ENCODE results near the gene PABPC3.

The PABPC3 gene

DNA sequence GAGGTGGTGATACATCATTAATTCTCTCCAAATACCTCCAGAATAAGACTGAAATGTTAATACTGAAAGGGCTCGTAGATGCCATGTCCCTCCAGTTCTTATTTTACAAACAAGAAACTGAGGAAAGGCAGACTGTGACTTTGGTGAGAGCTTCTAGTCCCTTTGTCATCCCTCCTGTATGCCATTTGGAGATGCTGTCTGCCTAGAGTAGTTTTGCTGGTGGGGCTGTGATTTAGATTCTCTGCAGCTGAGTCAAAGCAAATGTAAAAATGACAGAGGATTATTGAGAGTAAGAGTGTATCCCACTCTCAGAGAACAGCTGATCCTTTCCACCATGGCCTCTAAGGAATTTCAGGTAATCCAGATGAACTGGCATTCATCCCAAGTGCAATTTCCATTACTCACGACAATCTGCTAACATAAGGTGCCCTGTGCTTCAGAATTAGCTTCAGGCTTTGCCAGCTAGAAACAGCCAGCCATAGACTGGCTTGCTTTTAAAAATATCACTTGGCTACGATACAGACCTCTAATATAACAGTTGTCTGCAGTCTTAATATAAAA, 16.8 kb downstream of the PABPC3 start:
- DNase-seq = no peak
- Histone ChIP-seq H3K4me3 (ENCODE audit: low read depth, low read length) (no peak overlapping the region), H3K27me3 (replicated peaks) (no peaks in the 10 kb centered on the region), H3K27ac (no peak overlapping the region), H3K36me3 (replicated peaks) (no peaks in the 10 kb centered on the region)
- TF ChIP-seq, protein P1, sequence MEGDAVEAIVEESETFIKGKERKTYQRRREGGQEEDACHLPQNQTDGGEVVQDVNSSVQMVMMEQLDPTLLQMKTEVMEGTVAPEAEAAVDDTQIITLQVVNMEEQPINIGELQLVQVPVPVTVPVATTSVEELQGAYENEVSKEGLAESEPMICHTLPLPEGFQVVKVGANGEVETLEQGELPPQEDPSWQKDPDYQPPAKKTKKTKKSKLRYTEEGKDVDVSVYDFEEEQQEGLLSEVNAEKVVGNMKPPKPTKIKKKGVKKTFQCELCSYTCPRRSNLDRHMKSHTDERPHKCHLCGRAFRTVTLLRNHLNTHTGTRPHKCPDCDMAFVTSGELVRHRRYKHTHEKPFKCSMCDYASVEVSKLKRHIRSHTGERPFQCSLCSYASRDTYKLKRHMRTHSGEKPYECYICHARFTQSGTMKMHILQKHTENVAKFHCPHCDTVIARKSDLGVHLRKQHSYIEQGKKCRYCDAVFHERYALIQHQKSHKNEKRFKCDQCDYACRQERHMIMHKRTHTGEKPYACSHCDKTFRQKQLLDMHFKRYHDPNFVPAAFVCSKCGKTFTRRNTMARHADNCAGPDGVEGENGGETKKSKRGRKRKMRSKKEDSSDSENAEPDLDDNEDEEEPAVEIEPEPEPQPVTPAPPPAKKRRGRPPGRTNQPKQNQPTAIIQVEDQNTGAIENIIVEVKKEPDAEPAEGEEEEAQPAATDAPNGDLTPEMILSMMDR (IDR thresholded peaks at IDR 0.05; ENCODE audit: low read depth, low read length, missing control alignments) = no peak
- in situ Hi-C loops (cut with HindIII; ENCODE audit: low pct_ligation_motif_present, low sequenced_read_pairs) = no loop called here

DNA sequence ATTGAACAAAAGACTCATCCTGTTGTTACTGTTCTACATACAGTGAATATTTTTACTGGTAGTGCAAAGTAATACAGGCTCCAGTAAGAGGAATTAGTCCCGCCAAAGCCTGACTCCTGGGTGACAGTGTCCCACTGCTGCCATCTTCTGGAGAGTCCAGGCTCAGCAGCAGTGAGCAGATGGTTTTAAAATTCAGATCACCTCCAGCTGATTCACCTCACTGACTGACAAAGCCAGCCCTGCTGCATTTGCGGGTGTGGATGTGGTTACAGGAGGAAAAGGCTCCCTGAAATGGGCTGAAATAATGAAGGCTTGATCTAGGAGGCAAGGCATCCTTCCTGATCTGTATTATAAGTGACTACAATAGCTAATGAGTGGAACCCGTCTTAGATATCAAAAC, 18.3 kb downstream of the PABPC3 start:
- H3K4me3 ChIP-seq (ENCODE audit: low read depth, low read length) = no peak overlapping the region
- DNase-seq = peak; percentile 81
- no peaks in the 10 kb centered on the region for H3K27me3 ChIP-seq (replicated peaks)
- H3K27ac ChIP-seq = no peak overlapping the region
- in situ Hi-C loops (cut with HindIII; ENCODE audit: low pct_ligation_motif_present, low sequenced_read_pairs) = no loop called here
- TF ChIP-seq, protein P1 (IDR thresholded peaks at IDR 0.05; ENCODE audit: low read depth, low read length, missing control alignments) = peak; percentile 96
- H3K36me3 ChIP-seq (replicated peaks) = no peaks in the 10 kb centered on the region

DNA sequence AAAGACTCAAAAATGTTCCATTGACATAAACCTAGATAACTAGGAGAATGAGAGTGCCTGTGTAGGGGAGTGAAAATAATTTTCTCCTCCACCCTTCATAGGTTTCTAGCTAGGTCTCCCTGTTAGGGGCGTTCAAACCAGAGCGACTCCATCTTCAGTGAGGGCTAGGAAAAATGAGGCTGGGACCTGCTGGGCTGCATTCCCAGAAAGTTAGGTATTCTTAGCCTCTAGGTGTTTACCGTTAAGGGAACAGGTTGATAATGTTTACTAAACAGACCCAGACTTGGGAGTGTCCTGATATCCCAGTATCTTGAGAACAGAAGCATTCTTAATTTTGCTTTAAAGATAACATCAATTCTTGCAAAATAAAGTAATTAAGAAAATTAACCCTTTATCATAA, 20.1 kb downstream of the PABPC3 start:
- no peaks in the 10 kb centered on the region for H3K36me3 ChIP-seq (replicated peaks)
- DNase-seq = no peak
- H3K27me3 ChIP-seq (replicated peaks) = no peaks in the 10 kb centered on the region
- in situ Hi-C loops (cut with HindIII; ENCODE audit: low pct_ligation_motif_present, low sequenced_read_pairs) = no loop called here
- TF ChIP-seq, protein P1 (IDR thresholded peaks at IDR 0.05; ENCODE audit: low read depth, low read length, missing control alignments) = no peak
- no peak overlapping the region for H3K4me3 ChIP-seq (ENCODE audit: low read depth, low read length)
- H3K27ac ChIP-seq = no peak overlapping the region

DNA sequence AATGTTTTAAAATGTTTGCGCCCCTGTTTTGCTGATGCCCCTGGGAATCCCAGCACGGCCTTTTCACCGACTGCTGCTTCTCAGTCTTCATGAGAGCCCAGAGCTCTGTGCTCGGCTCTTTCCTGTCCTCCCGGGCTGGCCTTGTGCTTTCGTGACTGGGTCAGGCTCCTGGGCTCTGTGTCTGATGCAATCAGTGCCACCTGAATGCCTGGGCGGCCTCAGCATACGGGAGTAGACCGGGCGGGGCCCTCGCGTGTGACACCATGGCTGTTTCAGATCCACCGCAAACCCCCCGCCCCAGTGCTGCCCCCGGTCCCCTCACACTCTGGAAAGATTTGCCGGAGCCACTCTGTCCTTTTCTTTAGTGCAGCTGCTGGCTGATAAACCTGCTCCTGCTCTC, 21.4 kb downstream of the PABPC3 start:
- Histone ChIP-seq H3K36me3 (replicated peaks) (no peaks in the 10 kb centered on the region), H3K27me3 (replicated peaks) (no peaks in the 10 kb centered on the region), H3K4me3 (ENCODE audit: low read depth, low read length) (no peak overlapping the region), H3K27ac (no peak overlapping the region)
- DNase-seq = no peak
- TF ChIP-seq, protein P1 (IDR thresholded peaks at IDR 0.05; ENCODE audit: low read depth, low read length, missing control alignments) = no peak
- in situ Hi-C loops (cut with HindIII; ENCODE audit: low pct_ligation_motif_present, low sequenced_read_pairs) = no loop called here

DNA sequence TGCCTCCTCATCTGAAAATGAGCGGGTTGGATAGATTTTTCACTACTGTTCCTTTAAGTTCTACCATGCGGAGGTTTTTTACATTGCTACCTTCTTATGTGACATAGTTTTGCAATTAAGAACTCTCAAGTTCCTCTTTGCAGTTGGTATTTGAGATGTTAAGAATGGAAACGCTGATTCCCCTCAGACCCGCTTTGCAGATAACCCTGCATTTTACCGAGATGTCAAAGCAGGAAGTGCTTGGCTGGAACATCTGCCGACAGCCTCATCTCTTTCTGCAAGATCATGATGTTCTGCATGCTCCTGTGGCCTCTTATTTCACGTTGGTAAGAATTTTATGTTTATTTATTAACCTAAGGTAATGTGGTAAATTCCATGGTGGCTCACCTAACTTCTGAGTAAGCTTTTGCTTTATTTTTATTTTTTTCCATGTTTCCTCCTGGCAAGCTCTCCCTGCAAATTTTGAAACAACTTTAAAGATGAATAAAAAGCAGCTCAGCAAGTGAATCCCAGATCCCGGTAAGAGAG, 22.5 kb downstream of the PABPC3 start:
- Histone ChIP-seq H3K27me3 (replicated peaks) (no peaks in the 10 kb centered on the region), H3K4me3 (ENCODE audit: low read depth, low read length) (no peak overlapping the region), H3K27ac (no peak overlapping the region), H3K36me3 (replicated peaks) (no peaks in the 10 kb centered on the region)
- TF ChIP-seq, protein P1 (IDR thresholded peaks at IDR 0.05; ENCODE audit: low read depth, low read length, missing control alignments) = no peak
- DNase-seq = no peak
- in situ Hi-C loops (cut with HindIII; ENCODE audit: low pct_ligation_motif_present, low sequenced_read_pairs) = no loop called here

DNA sequence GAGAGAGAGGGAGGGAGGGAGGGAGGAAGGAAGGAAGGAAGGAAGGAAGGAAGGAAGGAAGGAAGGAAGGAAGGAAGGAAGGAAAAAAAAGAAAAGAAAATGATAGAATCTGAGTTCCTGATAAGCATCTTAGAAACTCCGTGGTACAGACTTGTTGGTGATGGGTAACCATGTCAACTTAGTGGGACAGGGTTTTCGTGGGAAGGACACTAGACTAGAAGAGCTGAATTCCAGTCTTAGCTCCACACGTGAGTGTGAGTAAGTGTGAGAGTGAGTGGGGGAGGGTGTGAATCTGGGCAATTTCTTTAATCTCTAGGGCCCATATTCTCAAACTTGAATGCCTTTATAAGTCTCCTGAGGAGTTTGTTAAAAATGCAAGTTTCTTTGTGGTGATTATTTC, 35.0 kb downstream of the PABPC3 start:
- TF ChIP-seq, protein P1 (IDR thresholded peaks at IDR 0.05; ENCODE audit: low read depth, low read length, missing control alignments) = no peak
- in situ Hi-C loops (cut with HindIII; ENCODE audit: low pct_ligation_motif_present, low sequenced_read_pairs) = no loop called here
- H3K4me3 ChIP-seq (ENCODE audit: low read depth, low read length) = no peak overlapping the region

More for the DNA sequence above, 35.0 kb downstream of the PABPC3 start:
- no peak overlapping the region for H3K27ac ChIP-seq
- no peak for DNase-seq
- no peaks in the 10 kb centered on the region for H3K36me3 ChIP-seq (replicated peaks)
- H3K27me3 ChIP-seq (replicated peaks) = no peaks in the 10 kb centered on the region

Data from brain microvascular endothelial cell (primary cell).